GM18511 (cell line): Measurements from ENCODE around the gene HOXB3.
"Not testable (repeated sequence)": the region's sequence is repeated elsewhere in the genome, so short reads cannot be mapped to it uniquely, and the experiment has no call there.

Experiments used
- ATAC-seq: cut with Tn5 transposase; IDR thresholded peaks from one replicate; pipeline ENCODE4 v1.9.1; 2021; ENCODE audit warnings: mild to moderate bottlenecking, moderate library complexity; ENCODE audit not compliant: unreplicated experiment

HOXB3 gene

DNA sequence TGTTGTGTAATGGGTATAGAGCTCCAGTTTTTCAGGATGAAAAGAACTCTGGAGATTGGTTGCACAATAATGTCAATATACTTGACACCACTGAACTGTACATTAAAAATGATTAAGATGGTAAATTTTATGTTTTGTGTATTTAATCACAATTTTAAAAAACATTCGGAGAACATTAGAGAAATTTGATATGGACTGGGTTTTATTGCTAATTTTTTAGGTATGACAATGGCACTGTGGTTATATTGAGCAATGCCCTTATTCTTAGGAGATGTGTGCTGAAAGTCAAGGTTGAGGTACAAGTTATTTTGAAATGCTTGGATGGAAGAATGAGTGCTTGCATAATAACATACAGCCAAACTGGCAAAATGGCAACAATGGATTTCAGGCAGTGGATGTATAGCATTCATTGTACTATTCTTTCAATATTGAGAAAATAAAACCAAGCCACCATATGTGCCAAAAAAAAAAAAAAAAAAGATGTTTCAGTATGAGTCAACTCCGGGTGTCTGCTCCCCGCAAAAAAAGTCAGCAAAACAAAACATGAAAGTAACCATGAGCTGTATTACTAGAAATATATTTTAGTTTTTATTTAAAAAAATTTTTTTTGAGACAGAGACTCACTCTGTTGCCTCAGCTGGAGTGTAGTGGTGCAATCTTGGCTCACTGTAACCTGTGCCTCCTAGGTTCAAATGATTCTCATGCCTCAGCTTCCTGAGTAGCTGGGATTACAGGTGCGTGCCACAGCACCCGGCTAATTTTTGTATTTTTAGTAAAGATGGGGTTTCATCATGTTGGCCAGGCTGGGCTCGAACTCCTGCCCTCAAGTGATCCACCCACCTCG lies 79.1 kb downstream of the HOXB3 start:
- ATAC-seq, result peak; percentile 70

DNA sequence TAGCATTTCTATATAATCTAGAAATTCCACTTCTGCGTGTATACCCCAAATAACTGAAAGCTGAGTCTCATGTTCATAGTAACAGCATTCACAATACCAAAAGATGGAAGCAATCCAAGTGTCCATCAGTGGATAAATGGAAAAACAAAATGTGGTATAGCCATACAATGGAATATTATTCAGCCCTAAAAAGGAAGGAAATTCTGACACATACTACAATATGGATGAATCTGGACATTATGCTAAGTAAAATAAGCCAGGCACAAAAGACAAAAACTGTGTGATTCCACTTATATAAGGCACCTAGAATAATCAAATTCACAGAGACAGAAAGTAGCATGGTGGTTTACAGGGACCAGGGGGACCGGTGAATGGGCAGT lies 79.7 kb downstream of the HOXB3 start:
- no peak for ATAC-seq

DNA sequence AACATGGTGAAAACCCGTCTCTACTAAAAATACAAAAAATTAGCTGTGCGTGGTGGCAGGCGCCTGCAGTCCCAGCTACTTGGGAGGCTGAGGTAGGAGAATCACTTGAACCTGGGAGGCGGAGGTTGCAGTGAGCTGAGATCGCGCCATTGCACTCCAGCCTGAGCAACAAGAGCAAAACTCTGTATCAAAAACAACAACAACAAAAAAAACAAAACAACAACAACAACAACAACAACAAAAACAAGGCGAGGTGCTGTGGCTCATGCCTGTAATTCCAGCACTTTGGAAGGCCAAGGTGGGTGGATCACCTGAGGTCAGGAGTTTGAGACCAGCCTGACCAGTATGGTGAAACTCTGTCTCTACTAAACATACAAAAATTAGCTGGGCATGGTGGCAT lies 80.3 kb downstream of the HOXB3 start:
- not testable (repeated sequence) for ATAC-seq

DNA sequence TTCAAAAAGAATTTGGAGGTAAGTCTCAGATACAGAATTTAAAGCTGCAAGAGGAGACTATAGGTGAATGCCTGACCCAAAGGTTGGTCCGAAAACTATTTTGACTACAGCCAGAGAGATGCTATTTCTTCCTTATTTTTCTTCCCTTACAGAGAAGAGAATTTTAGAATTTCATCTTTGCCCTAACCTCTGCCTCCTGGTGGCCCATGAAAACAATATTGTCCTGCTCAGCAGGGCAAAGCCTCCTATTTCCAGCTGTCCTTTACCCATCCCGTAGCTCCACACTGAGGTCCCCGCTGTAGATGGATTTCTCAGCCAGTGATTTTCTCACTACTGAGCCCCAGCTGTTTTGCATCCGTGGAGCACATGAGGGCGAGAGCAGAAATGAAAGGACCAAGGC lies 83.8 kb downstream of the HOXB3 start:
- ATAC-seq, result no peak

DNA sequence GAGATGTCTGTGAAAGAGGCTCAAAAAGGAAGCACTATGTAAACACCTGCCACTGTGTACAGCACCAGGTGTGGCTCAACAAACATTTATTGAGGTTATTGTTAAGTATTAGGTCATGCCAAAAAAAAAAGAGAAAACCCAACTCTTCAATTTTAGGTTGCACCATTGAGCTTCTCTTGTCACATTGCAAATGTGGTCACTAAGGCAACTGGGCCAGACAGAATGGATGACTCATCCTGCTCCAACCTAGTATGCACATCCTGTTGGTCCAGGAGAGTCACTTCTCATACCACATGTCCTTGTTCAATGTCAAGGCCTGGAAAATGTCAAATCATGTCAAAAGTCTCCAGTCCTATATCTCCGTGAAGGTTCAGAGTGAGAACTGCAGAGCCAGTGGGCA lies 84.3 kb downstream of the HOXB3 start:
- ATAC-seq, result peak; percentile 85

DNA sequence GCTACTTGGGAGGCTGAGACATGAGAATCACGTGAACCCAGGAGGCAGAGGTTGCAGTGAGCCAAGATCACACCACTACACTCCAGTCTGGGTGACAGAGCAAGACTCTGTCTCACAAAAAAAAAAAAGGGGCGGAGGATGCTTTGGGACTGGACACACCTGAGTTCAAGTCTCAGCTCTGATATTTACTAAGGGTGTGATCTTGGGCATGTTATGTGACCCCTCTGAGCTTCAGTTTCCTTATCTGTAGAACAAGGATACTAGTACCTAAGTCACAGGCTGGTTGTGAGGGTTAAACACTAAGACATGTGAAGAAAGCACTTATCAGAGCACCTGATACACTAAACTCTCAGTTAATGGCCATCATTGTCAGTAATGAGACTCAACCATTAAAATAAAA lies 85.1 kb downstream of the HOXB3 start:
- ATAC-seq, result no peak

DNA sequence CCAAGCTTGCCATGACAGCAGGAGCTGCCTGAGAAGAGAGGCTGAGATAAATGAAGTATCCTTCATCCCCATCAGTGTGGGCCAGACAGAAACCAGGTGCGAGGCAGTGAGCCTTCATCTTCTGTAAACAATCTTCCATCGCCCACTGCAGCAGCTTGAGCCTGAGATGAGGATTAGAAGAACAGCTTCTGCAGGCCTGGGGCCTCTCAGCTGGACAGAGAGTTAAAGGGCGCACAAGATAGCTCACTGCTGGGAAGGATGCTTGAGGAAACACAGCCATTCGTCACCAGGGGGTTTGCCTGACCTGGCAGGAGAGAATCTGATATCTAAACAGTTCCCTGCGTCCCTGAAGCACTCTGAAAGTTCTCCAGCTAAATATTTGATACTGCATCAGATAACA lies 86.3 kb downstream of the HOXB3 start:
- no peak for ATAC-seq

DNA sequence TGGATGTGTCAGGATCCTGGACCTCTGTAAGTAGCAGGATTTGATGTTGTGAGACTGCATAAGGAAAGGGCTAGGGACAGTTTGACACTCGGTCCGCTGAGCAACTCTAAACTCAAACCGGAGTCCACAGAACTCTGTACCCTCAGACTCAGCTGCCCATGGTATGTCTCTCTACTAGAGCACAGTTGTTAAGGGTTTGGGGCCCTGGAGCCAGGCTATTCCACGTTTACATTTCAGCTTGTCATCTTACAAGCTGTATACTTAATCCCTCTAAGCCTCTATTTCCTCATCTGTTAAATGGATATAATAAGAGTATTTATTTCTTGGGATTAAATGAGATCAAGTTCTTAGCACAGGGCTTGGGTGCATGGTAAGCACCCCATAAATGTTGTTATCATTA lies 87.1 kb downstream of the HOXB3 start:
- no peak for ATAC-seq

DNA sequence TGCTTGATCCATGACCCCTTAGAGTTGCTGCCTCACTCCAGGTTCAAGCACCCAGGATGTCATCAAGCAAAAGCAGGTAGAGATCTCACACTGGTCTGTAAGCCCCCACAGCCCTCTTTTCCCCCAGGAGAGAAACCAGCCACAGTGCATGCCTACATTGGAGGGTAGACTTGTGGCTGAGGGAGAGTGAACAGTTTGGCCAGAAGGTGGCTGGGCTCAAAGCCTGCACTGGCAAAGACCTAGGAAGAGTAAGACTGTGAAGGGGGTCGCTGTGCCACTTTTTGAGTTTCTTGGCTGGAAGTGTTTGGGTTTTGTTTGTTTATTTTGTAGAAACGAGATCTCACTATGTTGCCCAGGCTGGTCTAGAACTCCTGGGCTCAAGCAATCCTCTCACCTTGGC lies 87.7 kb downstream of the HOXB3 start:
- no peak for ATAC-seq

DNA sequence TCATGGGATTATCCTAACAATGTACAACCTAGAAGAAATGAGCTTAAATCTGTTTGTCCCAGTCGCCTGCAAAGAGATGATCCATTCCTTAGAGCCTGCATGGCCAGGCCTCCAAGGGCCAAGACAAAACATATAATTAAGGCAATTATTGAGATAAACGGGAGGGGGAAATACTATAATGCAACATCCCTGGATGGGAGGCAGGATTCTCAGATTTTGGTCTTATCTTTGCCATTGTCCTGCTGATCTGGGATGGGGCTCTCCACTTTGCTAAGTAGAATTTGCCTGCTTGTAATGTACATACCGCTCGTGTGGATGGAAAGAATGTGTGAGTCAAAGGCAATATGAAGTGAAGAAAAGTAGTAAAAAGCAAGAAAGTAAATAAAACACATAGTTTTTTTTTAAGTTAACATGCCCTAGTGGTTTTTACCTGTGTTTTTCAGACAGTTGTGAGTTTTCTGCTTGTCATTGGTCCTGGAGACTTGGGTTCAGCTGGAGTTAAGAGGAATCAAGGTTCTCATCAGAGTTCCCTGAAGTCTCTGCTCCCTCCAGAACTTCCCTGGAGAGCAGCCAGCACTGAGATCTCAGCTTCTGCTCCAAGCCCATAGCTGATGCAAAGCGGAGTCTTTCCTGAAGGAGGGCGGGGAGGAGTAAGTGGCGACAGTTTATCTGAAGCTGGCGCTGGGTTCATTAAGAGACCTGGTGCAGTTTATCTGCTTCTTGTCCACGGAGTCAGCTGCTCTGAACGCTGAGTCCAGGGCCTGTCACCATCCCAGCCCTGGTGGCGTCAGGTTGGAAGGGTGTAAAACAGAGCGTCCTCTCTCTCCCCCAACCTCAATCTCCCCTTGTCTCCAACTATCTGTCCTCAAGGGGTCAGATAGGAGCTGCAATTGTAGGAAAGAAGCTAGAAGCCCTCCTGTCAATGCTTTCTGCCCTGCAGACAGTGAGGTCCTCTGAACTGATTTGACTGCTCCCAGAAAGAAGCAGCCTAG lies 89.3 kb downstream of the HOXB3 start:
- no peak for ATAC-seq

DNA sequence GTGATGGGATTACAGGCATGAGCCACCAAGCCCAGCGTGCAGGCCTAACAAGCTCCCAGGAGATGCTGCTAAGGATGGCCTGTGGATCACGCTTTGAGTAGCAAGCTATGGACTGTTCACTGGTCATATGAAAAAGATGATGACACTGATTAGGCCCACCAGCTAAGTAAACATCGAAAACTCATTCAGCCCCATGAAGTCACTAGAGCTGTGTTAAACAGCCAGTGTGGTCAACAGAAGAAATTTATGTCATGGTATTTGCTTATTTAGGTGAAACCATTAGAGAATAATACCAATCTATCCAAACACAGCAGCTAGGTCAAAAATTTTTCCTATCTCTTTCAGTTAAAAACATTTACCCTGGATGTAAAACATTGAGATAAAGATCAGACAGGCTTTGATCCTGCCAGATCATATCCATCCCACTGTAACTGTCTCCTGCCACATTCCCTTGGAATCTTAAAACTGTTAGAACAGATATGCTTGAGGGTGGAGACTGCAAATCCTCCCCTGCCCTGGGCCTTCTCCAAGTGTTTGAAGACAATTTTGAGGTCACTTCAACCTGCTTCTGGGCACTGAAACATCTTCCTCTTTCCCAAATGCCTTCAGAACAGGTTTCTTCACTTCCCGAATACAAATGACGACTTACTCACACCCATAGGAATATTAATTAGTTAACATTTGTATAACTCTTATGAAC lies 90.2 kb downstream of the HOXB3 start:
- ATAC-seq, result no peak

DNA sequence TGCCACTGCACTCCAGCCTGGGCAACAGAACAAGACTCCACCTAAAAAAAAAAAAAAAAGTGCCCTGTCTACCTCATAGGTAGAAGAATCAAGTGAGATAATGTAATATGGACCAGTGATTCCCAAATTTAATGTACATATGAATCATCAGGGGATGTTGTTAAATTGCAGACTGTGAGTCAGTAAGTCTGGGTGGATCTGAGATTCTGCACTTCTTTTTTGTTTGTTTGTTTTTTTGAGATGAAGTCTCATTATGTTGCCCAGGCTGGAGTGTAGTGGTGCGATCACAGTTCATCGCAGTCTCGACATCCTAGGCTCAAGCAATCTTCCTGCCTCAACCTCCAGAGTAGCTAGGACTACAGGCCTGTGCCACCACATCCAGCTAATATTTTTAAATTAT lies 90.8 kb downstream of the HOXB3 start:
- no peak for ATAC-seq
